DMS 273 treated with DMSO at 0.1 percent for 48 hours (cell line): ENCODE measurements around the gene TNFRSF18.

Experiments used
- DNase-seq: peaks from one replicate; lab custom pipeline; 2025; lab: John Stamatoyannopoulos, UW

Gene TNFRSF18

GRCh38 chr1:1240348-1240732 is 33.9 kb upstream of the TNFRSF18 start:
- DNase-seq, result no peak

- DNase-seq, result no peak
These were observed 33.4 kb upstream of the TNFRSF18 start for GRCh38 chr1:1239614-1240347.

GRCh38 chr1:1239227-1239613 is 32.8 kb upstream of the TNFRSF18 start:
- no peak for DNase-seq

GRCh38 chr1:1238702-1239178 is 32.3 kb upstream of the TNFRSF18 start:
- DNase-seq, result no peak

- DNase-seq, result no peak
These were observed 31.7 kb upstream of the TNFRSF18 start for GRCh38 chr1:1237874-1238701.

- DNase-seq, result no peak
These were observed 30.8 kb upstream of the TNFRSF18 start for GRCh38 chr1:1236945-1237873.

GRCh38 chr1:1236176-1236763 is 29.9 kb upstream of the TNFRSF18 start:
- no peak for DNase-seq

- DNase-seq, result no peak
These were observed 28.8 kb upstream of the TNFRSF18 start for GRCh38 chr1:1235016-1235744.

GRCh38 chr1:1234180-1234808 is 27.9 kb upstream of the TNFRSF18 start:
- DNase-seq, result no peak

GRCh38 chr1:1233567-1233892 is 27.1 kb upstream of the TNFRSF18 start:
- DNase-seq, result no peak

GRCh38 chr1:1232796-1233566 is 26.6 kb upstream of the TNFRSF18 start:
- DNase-seq, result no peak

- no peak for DNase-seq
These were observed 25.9 kb upstream of the TNFRSF18 start, which contains the start of gene B3GALT6 for GRCh38 chr1:1232208-1232795. TSS of gene B3GALT6 (plus strand) at chr1:1232237. CDS start at chr1:1232279, 42 bp downstream.

GRCh38 chr1:1231400-1232207 is 25.2 kb upstream of the TNFRSF18 start, which contains the start of gene SDF4:
TSS of gene SDF4 (minus strand) at chr1:1232001. CDS start at chr1:1228772, 3,229 bp downstream.
- DNase-seq, result peak; percentile 87

- no peak for DNase-seq
These were observed 24.4 kb upstream of the TNFRSF18 start for GRCh38 chr1:1230656-1231399.

GRCh38 chr1:1229770-1230169 is 23.4 kb upstream of the TNFRSF18 start:
- no peak for DNase-seq

GRCh38 chr1:1228596-1229321 is 22.4 kb upstream of the TNFRSF18 start:
- no peak for DNase-seq

- DNase-seq, result no peak
These were observed 21.8 kb upstream of the TNFRSF18 start for GRCh38 chr1:1228187-1228586.
